Liver (tissue), 9 donors: ENCODE measurements around the gene OTOG. TPM values are rescaled to one million over a fixed set of nuclear protein-coding genes. Genes with fewer than 3 reads are reported as not detected.

ENCODE experiments used
- DNase-seq: peaks from one replicate; pipeline ENCODE4 v3.0.0-alpha.2; 2017; ENCODE audit warnings: low spot score
- H3K27ac ChIP-seq, 2 donors: one replicate each; pipeline ENCODE4 v1.7.0; 2013; ENCODE audit warnings: inconsistent platforms in 2 of 2, low read length in 2 of 2, control low read depth in 1 of 2, low read depth in 1 of 2, mild to moderate bottlenecking in 1 of 2
- H3K27me3 ChIP-seq, 4 donors: one replicate each; pipeline versions ENCODE4 v1.6.1 to v1.7.0; 2013; ENCODE audit warnings: low read length in 3 of 4, inconsistent platforms in 1 of 4, mild to moderate bottlenecking in 1 of 4, moderate library complexity in 1 of 4; ENCODE audit not compliant: control insufficient read depth in 4 of 4, insufficient read depth in 4 of 4
- H3K36me3 ChIP-seq, 4 donors: one replicate each; pipeline versions ENCODE4 v1.6.1 to v1.7.0; 2013; ENCODE audit warnings: low read length in 3 of 4, mild to moderate bottlenecking in 3 of 4, low read depth in 1 of 4, moderate library complexity in 1 of 4; ENCODE audit not compliant: control insufficient read depth in 4 of 4, insufficient read depth in 3 of 4
- H3K4me1 ChIP-seq, 4 donors: one replicate each; pipeline versions ENCODE4 v1.6.1 to v1.7.0; 2013; ENCODE audit warnings: low read length in 3 of 4, mild to moderate bottlenecking in 3 of 4, moderate library complexity in 1 of 4; ENCODE audit not compliant: control insufficient read depth in 4 of 4, insufficient read depth in 4 of 4
- H3K4me3 ChIP-seq, 3 donors: one replicate each; pipeline versions ENCODE4 v1.6.1 to v1.7.0; 2013; ENCODE audit warnings: low read length in 3 of 3, control low read depth in 1 of 3, low read depth in 1 of 3, mild to moderate bottlenecking in 1 of 3
- H3K9ac ChIP-seq, 2 donors: one replicate each; pipeline ENCODE4 v1.7.0; 2013; ENCODE audit warnings: low read length in 2 of 2, mild to moderate bottlenecking in 2 of 2, moderate library complexity in 2 of 2, control low read depth in 1 of 2, low read depth in 1 of 2
- H3K9me3 ChIP-seq, 4 donors: one replicate each; pipeline versions ENCODE4 v1.6.1 to v1.7.0; 2013; ENCODE audit warnings: low read length in 3 of 4; ENCODE audit not compliant: control insufficient read depth in 4 of 4
- EGR1 ChIP-seq, 2 donors: IDR thresholded peaks; 2 replicates each; pipeline ENCODE4 v1.6.1; 2016 to 2018; ENCODE audit warnings: antibody characterized with exemption in 2 of 2, low read depth in 2 of 2
- FOXA1 ChIP-seq: IDR thresholded peaks from 2 replicates; pipeline ENCODE4 v1.6.1; 2016; ENCODE audit warnings: antibody characterized with exemption
- FOXA2 ChIP-seq: IDR thresholded peaks from 2 replicates; pipeline ENCODE4 v1.6.1; 2016; ENCODE audit warnings: antibody characterized with exemption
- GABPA ChIP-seq, 2 donors: IDR thresholded peaks in 1 of 2; conservative IDR thresholded peaks in 1 of 2; 2 replicates each; pipeline ENCODE4 v1.6.1; 2016; ENCODE audit warnings: antibody characterized with exemption in 2 of 2, mild to moderate bottlenecking in 1 of 2, moderate library complexity in 1 of 2
- HNF4A ChIP-seq, 2 donors: conservative IDR thresholded peaks; 2 replicates each; pipeline ENCODE4 v1.6.1; 2016; ENCODE audit warnings: antibody characterized with exemption in 2 of 2, mild to moderate bottlenecking in 2 of 2
- HNF4G ChIP-seq: IDR thresholded peaks from 2 replicates; pipeline ENCODE4 v1.6.1; 2016; ENCODE audit warnings: antibody characterized with exemption
- JUND ChIP-seq, 2 donors: IDR thresholded peaks; 2 replicates each; pipeline ENCODE4 v1.6.1; 2016; ENCODE audit warnings: antibody characterized with exemption in 2 of 2
- NR2F2 ChIP-seq: IDR thresholded peaks from 2 replicates; pipeline ENCODE4 v1.6.1; 2016; ENCODE audit warnings: antibody characterized with exemption
- RAD21 ChIP-seq, 2 donors: IDR thresholded peaks; 2 replicates each; pipeline ENCODE4 v1.6.1; 2016; ENCODE audit warnings: antibody characterized with exemption in 2 of 2, mild to moderate bottlenecking in 2 of 2
- RXRA ChIP-seq, 2 donors: IDR thresholded peaks; 2 replicates each; pipeline ENCODE4 v1.6.1; 2017 to 2018; ENCODE audit warnings: antibody characterized with exemption in 2 of 2, mild to moderate bottlenecking in 1 of 2
- SP1 ChIP-seq: IDR thresholded peaks from 2 replicates; pipeline ENCODE4 v1.6.1; 2018; ENCODE audit warnings: antibody characterized with exemption, mild to moderate bottlenecking
- TAF1 ChIP-seq: conservative IDR thresholded peaks from 2 replicates; pipeline ENCODE4 v1.6.1; 2016; ENCODE audit warnings: antibody characterized with exemption, mild to moderate bottlenecking
- YY1 ChIP-seq: IDR thresholded peaks from 2 replicates; pipeline ENCODE4 v1.6.1; 2016; ENCODE audit warnings: antibody characterized with exemption, mild to moderate bottlenecking
- WGBS: extraction: QIAGEN DNeasy Blood & Tissue Kit; methylation state at CpG from one replicate; pipeline ENCODE4 v1.1.7; 2013; 5-methylcytosine and 5-hydroxymethylcytosine counted together
- polyA plus RNA-seq, 2 donors: library from polyadenylated mRNA; stranded (reverse) in 1 of 2; unstranded in 1 of 2; fragments of 200-250 nt in 1 of 2; fragments of >200 nt in 1 of 2; fragmentation: Nextera tagmentation in 1 of 2; extraction: Ambion mirVana in 1 of 2; gene quantifications; one replicate each; pipeline versions ENCODE4 v1.2.1 to v1.2.3, GENCODE V29; 2013 to 2015
- total RNA-seq, 2 donors: library from RNA; depleted of rRNA; stranded (reverse); fragments of >200 nt; gene quantifications; one replicate each; pipeline ENCODE4 v1.2.3, GENCODE V29; 2014
- TF ChIP-seq, protein P1 (sequence below): IDR thresholded peaks from 2 replicates; pipeline ENCODE4 v1.6.1; 2016; ENCODE audit warnings: antibody characterized with exemption
- TF ChIP-seq, protein P2 (sequence below): fragments of 150-350 bp; IDR thresholded peaks from 2 replicates; pipeline ENCODE4 v1.5.1; 2017; ENCODE audit warnings: improper control_type of control experiment, low read depth, low read length; ENCODE audit not compliant: missing input control
- TF ChIP-seq, protein P3 (sequence below): IDR thresholded peaks from 2 replicates; pipeline ENCODE4 v1.6.1; 2016; ENCODE audit warnings: antibody characterized with exemption
- TF ChIP-seq, protein P4 (sequence below): IDR thresholded peaks from 2 replicates; pipeline ENCODE4 v1.6.1; 2016; ENCODE audit warnings: antibody characterized with exemption
- TF ChIP-seq, protein P5 (sequence below): IDR thresholded peaks from 2 replicates; pipeline ENCODE4 v1.6.1; 2016; ENCODE audit warnings: antibody characterized with exemption, mild to moderate bottlenecking
- donor health status: healthy.
- donor health status: healthy.
- donor health status: healthy.
- donor health status: healthy.
- donor health status: healthy.

The OTOG gene
- total and polyA plus RNA-seq, 4 donors = not detected

GRCh38 chr11:17653611-17654010 is 106.6 kb downstream of the OTOG start:
- H3K27me3 ChIP-seq = peaks cover 0 to 4% (median 0%) of the 10 kb centered on the region in 4 donors
- 79% methylated on average over 10 of the region's 10 CpGs for WGBS
- no peaks in the 10 kb centered on the region for H3K4me1 ChIP-seq
- no peak overlapping the region for H3K27ac ChIP-seq
- no peak overlapping the region for H3K4me3 ChIP-seq
- no peaks in the 10 kb centered on the region for H3K36me3 ChIP-seq
- no peak for TF ChIP-seq YY1
- TF ChIP-seq GABPA (IDR thresholded peaks at IDR 0.05 in 1 of 2, conservative IDR thresholded peaks at IDR 0.05 in 1 of 2) = no peak
- TF ChIP-seq, protein P1, sequence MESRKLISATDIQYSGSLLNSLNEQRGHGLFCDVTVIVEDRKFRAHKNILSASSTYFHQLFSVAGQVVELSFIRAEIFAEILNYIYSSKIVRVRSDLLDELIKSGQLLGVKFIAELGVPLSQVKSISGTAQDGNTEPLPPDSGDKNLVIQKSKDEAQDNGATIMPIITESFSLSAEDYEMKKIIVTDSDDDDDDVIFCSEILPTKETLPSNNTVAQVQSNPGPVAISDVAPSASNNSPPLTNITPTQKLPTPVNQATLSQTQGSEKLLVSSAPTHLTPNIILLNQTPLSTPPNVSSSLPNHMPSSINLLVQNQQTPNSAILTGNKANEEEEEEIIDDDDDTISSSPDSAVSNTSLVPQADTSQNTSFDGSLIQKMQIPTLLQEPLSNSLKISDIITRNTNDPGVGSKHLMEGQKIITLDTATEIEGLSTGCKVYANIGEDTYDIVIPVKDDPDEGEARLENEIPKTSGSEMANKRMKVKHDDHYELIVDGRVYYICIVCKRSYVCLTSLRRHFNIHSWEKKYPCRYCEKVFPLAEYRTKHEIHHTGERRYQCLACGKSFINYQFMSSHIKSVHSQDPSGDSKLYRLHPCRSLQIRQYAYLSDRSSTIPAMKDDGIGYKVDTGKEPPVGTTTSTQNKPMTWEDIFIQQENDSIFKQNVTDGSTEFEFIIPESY = no peak
- TF ChIP-seq FOXA2 = no peak
- no peak for TF ChIP-seq TAF1
- TF ChIP-seq JUND (IDR thresholded peaks at IDR 0.05) = no peak
- TF ChIP-seq NR2F2 = no peak
- TF ChIP-seq, protein P2, sequence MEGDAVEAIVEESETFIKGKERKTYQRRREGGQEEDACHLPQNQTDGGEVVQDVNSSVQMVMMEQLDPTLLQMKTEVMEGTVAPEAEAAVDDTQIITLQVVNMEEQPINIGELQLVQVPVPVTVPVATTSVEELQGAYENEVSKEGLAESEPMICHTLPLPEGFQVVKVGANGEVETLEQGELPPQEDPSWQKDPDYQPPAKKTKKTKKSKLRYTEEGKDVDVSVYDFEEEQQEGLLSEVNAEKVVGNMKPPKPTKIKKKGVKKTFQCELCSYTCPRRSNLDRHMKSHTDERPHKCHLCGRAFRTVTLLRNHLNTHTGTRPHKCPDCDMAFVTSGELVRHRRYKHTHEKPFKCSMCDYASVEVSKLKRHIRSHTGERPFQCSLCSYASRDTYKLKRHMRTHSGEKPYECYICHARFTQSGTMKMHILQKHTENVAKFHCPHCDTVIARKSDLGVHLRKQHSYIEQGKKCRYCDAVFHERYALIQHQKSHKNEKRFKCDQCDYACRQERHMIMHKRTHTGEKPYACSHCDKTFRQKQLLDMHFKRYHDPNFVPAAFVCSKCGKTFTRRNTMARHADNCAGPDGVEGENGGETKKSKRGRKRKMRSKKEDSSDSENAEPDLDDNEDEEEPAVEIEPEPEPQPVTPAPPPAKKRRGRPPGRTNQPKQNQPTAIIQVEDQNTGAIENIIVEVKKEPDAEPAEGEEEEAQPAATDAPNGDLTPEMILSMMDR = no peak
- TF ChIP-seq, protein P3, sequence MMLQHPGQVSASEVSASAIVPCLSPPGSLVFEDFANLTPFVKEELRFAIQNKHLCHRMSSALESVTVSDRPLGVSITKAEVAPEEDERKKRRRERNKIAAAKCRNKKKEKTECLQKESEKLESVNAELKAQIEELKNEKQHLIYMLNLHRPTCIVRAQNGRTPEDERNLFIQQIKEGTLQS = no peak
- TF ChIP-seq, protein P4, sequence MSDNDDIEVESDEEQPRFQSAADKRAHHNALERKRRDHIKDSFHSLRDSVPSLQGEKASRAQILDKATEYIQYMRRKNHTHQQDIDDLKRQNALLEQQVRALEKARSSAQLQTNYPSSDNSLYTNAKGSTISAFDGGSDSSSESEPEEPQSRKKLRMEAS = no peak
- TF ChIP-seq, protein P5, sequence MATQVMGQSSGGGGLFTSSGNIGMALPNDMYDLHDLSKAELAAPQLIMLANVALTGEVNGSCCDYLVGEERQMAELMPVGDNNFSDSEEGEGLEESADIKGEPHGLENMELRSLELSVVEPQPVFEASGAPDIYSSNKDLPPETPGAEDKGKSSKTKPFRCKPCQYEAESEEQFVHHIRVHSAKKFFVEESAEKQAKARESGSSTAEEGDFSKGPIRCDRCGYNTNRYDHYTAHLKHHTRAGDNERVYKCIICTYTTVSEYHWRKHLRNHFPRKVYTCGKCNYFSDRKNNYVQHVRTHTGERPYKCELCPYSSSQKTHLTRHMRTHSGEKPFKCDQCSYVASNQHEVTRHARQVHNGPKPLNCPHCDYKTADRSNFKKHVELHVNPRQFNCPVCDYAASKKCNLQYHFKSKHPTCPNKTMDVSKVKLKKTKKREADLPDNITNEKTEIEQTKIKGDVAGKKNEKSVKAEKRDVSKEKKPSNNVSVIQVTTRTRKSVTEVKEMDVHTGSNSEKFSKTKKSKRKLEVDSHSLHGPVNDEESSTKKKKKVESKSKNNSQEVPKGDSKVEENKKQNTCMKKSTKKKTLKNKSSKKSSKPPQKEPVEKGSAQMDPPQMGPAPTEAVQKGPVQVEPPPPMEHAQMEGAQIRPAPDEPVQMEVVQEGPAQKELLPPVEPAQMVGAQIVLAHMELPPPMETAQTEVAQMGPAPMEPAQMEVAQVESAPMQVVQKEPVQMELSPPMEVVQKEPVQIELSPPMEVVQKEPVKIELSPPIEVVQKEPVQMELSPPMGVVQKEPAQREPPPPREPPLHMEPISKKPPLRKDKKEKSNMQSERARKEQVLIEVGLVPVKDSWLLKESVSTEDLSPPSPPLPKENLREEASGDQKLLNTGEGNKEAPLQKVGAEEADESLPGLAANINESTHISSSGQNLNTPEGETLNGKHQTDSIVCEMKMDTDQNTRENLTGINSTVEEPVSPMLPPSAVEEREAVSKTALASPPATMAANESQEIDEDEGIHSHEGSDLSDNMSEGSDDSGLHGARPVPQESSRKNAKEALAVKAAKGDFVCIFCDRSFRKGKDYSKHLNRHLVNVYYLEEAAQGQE = no peak
- no peak for TF ChIP-seq SP1
- no peak for TF ChIP-seq FOXA1
- TF ChIP-seq EGR1 (IDR thresholded peaks at IDR 0.05; ENCODE audit: low read depth in 2 of 2) = no peak
- TF ChIP-seq RAD21 (IDR thresholded peaks at IDR 0.05) = no peak
- no peak for TF ChIP-seq HNF4A (conservative IDR thresholded peaks at IDR 0.05)
- TF ChIP-seq RXRA (IDR thresholded peaks at IDR 0.05) = no peak
- TF ChIP-seq HNF4G = no peak
- H3K9ac ChIP-seq = no peak overlapping the region
- peaks cover 2 to 8% (median 6%) of the 10 kb centered on the region in 4 donors for H3K9me3 ChIP-seq
- DNase-seq = no peak
